ENCODE measurements around the gene ZNF611. TPM values are rescaled to one million over a fixed set of nuclear protein-coding genes. Genes with fewer than 3 reads are reported as not detected.

Gene ZNF611
- total and polyA plus RNA-seq, 2 of the 13 experiments (the other 11 are each of a cell fraction or from before 2014, with no cell fraction given), result 2.7 to 4.1 TPM

DNA sequence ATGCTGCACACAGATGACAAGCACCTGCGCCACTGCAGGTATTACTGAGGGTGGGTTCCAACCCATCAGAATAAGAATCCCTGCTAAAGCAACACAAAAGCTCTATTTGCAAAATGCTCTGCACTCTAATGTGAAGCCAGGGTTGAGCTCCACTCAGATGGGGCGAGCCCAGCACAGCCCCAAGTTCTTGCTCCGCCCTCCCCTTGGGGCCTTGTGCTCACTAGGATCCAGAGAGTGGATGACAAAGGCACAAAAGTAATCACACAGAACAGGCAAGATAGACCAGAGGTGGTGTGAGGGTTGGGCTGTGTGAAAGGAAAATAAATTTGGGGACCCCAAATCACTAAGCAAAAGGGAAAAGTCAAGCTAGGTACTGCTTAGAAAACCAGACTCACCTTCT, 8.2 kb upstream of the ZNF611 start (continued):
- TF ChIP-seq, protein P1, sequence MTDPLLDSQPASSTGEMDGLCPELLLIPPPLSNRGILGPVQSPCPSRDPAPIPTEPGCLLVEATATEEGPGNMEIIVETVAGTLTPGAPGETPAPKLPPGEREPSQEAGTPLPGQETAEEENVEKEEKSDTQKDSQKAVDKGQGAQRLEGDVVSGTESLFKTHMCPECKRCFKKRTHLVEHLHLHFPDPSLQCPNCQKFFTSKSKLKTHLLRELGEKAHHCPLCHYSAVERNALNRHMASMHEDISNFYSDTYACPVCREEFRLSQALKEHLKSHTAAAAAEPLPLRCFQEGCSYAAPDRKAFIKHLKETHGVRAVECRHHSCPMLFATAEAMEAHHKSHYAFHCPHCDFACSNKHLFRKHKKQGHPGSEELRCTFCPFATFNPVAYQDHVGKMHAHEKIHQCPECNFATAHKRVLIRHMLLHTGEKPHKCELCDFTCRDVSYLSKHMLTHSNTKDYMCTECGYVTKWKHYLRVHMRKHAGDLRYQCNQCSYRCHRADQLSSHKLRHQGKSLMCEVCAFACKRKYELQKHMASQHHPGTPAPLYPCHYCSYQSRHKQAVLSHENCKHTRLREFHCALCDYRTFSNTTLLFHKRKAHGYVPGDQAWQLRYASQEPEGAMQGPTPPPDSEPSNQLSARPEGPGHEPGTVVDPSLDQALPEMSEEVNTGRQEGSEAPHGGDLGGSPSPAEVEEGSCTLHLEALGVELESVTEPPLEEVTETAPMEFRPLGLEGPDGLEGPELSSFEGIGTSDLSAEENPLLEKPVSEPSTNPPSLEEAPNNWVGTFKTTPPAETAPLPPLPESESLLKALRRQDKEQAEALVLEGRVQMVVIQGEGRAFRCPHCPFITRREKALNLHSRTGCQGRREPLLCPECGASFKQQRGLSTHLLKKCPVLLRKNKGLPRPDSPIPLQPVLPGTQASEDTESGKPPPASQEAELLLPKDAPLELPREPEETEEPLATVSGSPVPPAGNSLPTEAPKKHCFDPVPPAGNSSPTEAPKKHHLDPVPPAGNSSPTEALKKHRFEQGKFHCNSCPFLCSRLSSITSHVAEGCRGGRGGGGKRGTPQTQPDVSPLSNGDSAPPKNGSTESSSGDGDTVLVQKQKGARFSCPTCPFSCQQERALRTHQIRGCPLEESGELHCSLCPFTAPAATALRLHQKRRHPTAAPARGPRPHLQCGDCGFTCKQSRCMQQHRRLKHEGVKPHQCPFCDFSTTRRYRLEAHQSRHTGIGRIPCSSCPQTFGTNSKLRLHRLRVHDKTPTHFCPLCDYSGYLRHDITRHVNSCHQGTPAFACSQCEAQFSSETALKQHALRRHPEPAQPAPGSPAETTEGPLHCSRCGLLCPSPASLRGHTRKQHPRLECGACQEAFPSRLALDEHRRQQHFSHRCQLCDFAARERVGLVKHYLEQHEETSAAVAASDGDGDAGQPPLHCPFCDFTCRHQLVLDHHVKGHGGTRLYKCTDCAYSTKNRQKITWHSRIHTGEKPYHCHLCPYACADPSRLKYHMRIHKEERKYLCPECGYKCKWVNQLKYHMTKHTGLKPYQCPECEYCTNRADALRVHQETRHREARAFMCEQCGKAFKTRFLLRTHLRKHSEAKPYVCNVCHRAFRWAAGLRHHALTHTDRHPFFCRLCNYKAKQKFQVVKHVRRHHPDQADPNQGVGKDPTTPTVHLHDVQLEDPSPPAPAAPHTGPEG (CRISPR knock-in tag; IDR thresholded peaks at IDR 0.05), result no peak
- TF ChIP-seq NR2F1 (CRISPR knock-in tag; IDR thresholded peaks at IDR 0.05) (no peak), ZZZ3 (CRISPR knock-in tag; IDR thresholded peaks at IDR 0.05; ENCODE audit: borderline replicate concordance) (no peak), SRY (CRISPR knock-in tag; IDR thresholded peaks at IDR 0.05) (no peak), ZNF740 (CRISPR knock-in tag; IDR thresholded peaks at IDR 0.05) (no peak), ZNF879 (CRISPR knock-in tag; IDR thresholded peaks at IDR 0.05) (no peak), ZBTB21 (CRISPR knock-in tag; IDR thresholded peaks at IDR 0.05) (no peak), GPN1 (CRISPR knock-in tag; IDR thresholded peaks at IDR 0.05; ENCODE audit: borderline replicate concordance) (no peak)

Measured in HepG2 (cell line).